Neural cell (in vitro differentiated cells): Measurements from ENCODE around the gene TAB3. TPM values are rescaled to one million over a fixed set of nuclear protein-coding genes. Genes with fewer than 3 reads are reported as not detected.

Experiments
- H2AFZ ChIP-seq: fragments of 200-600, 300-800 bp; sonication (generic), shearing (Covaris generic); 2 replicates; pipeline ENCODE4 v1.6.0; 2014; ENCODE audit warnings: low read depth, mild to moderate bottlenecking, antibody characterized with exemption, low read length, moderate library complexity
- H3F3A ChIP-seq: fragments of 200-600 bp; shearing (Covaris generic); 2 replicates; pipeline ENCODE4 v1.6.1; 2016; ENCODE audit warnings: mild to moderate bottlenecking, moderate library complexity, mixed read lengths, antibody characterized with exemption, low read length; ENCODE audit not compliant: insufficient read depth, poor library complexity, severe bottlenecking
- H3K27ac ChIP-seq: fragments of 200-600, 300-800 bp; sonication (generic), shearing (Covaris generic); 2 replicates; pipeline ENCODE4 v1.5.1; 2014; ENCODE audit warnings: mild to moderate bottlenecking, low read length, moderate library complexity
- H3K27me3 ChIP-seq: fragments of 300-800, 200-600 bp; sonication (generic), shearing (Covaris generic); 2 replicates; pipeline ENCODE4 v1.6.0; 2014; ENCODE audit warnings: mild to moderate bottlenecking, low read depth, low read length, moderate library complexity; ENCODE audit not compliant: insufficient read depth
- H3K36me3 ChIP-seq: fragments of 300-800, 200-600 bp; sonication (generic), shearing (Covaris generic); 2 replicates; pipeline ENCODE4 v1.5.1; 2014; ENCODE audit warnings: mild to moderate bottlenecking, antibody characterized with exemption, low read length, moderate library complexity; ENCODE audit not compliant: insufficient read depth
- H3K4me2 ChIP-seq: fragments of 300-800, 200-600 bp; sonication (generic), shearing (Covaris generic); 2 replicates; pipeline ENCODE4 v1.6.0; 2014; ENCODE audit warnings: mild to moderate bottlenecking, low read length
- H3K4me3 ChIP-seq: fragments of 300-800, 200-600 bp; sonication (generic), shearing (Covaris generic); 2 replicates; pipeline ENCODE4 v1.5.1; 2014; ENCODE audit warnings: mild to moderate bottlenecking, low read length, moderate library complexity
- H3K79me2 ChIP-seq: fragments of 200-600 bp; shearing (Covaris generic); replicated peaks from 2 replicates; pipeline ENCODE4 v1.6.0; 2014; ENCODE audit warnings: mild to moderate bottlenecking, low read length, moderate library complexity; ENCODE audit not compliant: insufficient read depth
- H3K9ac ChIP-seq: fragments of 300-800, 200-600 bp; sonication (generic), shearing (Covaris generic); 2 replicates; pipeline ENCODE4 v1.6.1; 2016; ENCODE audit warnings: mild to moderate bottlenecking, low read length, mixed read lengths
- H3K9me2 ChIP-seq: fragments of 200-600 bp; shearing (Covaris generic); 2 replicates; pipeline ENCODE4 v1.6.1; 2016; ENCODE audit warnings: mild to moderate bottlenecking, low read length, mixed read lengths; ENCODE audit not compliant: insufficient read depth
- H3K9me3 ChIP-seq: fragments of 200-600, 300-800 bp; sonication (generic), shearing (Covaris generic); 2 replicates; pipeline ENCODE4 v1.6.1; 2016; ENCODE audit warnings: mild to moderate bottlenecking, mixed run types, low read length, moderate library complexity, mixed read lengths
- H4K20me1 ChIP-seq: fragments of 200-600 bp; shearing (Covaris generic); 2 replicates; pipeline ENCODE4 v1.6.1; 2016; ENCODE audit warnings: mild to moderate bottlenecking, mixed run types; ENCODE audit not compliant: insufficient read depth
- CTCF ChIP-seq: fragments of 450-650 bp; IDR thresholded peaks from 2 replicates; pipeline ENCODE4 v1.5.1; 2014; ENCODE audit warnings: antibody characterized with exemption, mild to moderate bottlenecking, moderate library complexity; ENCODE audit not compliant: poor library complexity, severe bottlenecking
- EP300 ChIP-seq: fragments of 450-650 bp; conservative IDR thresholded peaks from 2 replicates; pipeline ENCODE4 v1.6.1; 2014; ENCODE audit warnings: antibody characterized with exemption, mild to moderate bottlenecking, moderate library complexity; ENCODE audit not compliant: poor library complexity, severe bottlenecking
- EZH2 ChIP-seq: fragments of 200-600, 300-800 bp; shearing (Covaris generic), sonication (generic); IDR thresholded peaks from 2 replicates; pipeline ENCODE4 v1.6.1; 2014; ENCODE audit warnings: antibody characterized with exemption, low read length, borderline replicate concordance, mild to moderate bottlenecking; ENCODE audit not compliant: insufficient read depth, poor library complexity, severe bottlenecking
- MXI1 ChIP-seq: fragments of 450-650 bp; conservative IDR thresholded peaks from 2 replicates; pipeline ENCODE4 v1.6.1; 2014; ENCODE audit warnings: antibody characterized with exemption, mild to moderate bottlenecking; ENCODE audit not compliant: poor library complexity, severe bottlenecking
- POLR2AphosphoS5 ChIP-seq: IDR thresholded peaks from 2 replicates; pipeline ENCODE4 v1.6.1; 2012
- RAD21 ChIP-seq: fragments of 450-650 bp; conservative IDR thresholded peaks from 2 replicates; pipeline ENCODE4 v1.6.1; 2014; ENCODE audit warnings: antibody characterized with exemption, mild to moderate bottlenecking, moderate library complexity
- REST ChIP-seq: IDR thresholded peaks from 2 replicates; pipeline ENCODE4 v1.6.1; 2012; ENCODE audit warnings: borderline replicate concordance
- SMC3 ChIP-seq: fragments of 450-650 bp; conservative IDR thresholded peaks from 2 replicates; pipeline ENCODE4 v1.6.1; 2014; ENCODE audit warnings: antibody characterized with exemption, mild to moderate bottlenecking, moderate library complexity; ENCODE audit not compliant: poor library complexity
- TAF1 ChIP-seq: IDR thresholded peaks from 2 replicates; pipeline ENCODE4 v1.6.1; 2012; ENCODE audit warnings: low read depth
- polyA plus RNA-seq: library from polyadenylated mRNA; depleted of rRNA; stranded (reverse); fragments of >200 nt; gene quantifications from 2 replicates; pipeline ENCODE4 v1.2.3, GENCODE V29; 2014

TAB3 gene
- polyA plus RNA-seq, 1 donor from 2014 or later, result 28.7 TPM

- H3K4me2 ChIP-seq, result no peak overlapping the region
- no peaks in the 10 kb centered on the region for H3K36me3 ChIP-seq
- H3K9me3 ChIP-seq, result no peaks in the 10 kb centered on the region
- H3F3A ChIP-seq, result no peaks in the 10 kb centered on the region
- H2AFZ ChIP-seq, result no peak overlapping the region
- no peaks in the 10 kb centered on the region for H3K9me2 ChIP-seq
- no peaks in the 10 kb centered on the region for H4K20me1 ChIP-seq
- peaks cover 16% of the 10 kb centered on the region for H3K79me2 ChIP-seq
- TF ChIP-seq REST, result no peak
- no peak overlapping the region for H3K4me3 ChIP-seq
- H3K27me3 ChIP-seq, result no peaks in the 10 kb centered on the region
- no peak overlapping the region for H3K27ac ChIP-seq
- H3K9ac ChIP-seq, result no peak overlapping the region
Observed at GRCh38 chrX:30883138-30883537, 5.9 kb downstream of the TAB3 start.

GRCh38 chrX:30881797-30882196 lies 7.3 kb downstream of the TAB3 start:
- H3K9me2 ChIP-seq, result no peaks in the 10 kb centered on the region
- H4K20me1 ChIP-seq, result no peaks in the 10 kb centered on the region
- no peak overlapping the region for H3K4me2 ChIP-seq
- H3F3A ChIP-seq, result no peaks in the 10 kb centered on the region
- no peaks in the 10 kb centered on the region for H3K9me3 ChIP-seq
- H2AFZ ChIP-seq, result no peak overlapping the region
- no peak overlapping the region for H3K27ac ChIP-seq
- no peaks in the 10 kb centered on the region for H3K36me3 ChIP-seq
- H3K4me3 ChIP-seq, result no peak overlapping the region
- peaks cover 9% of the 10 kb centered on the region for H3K79me2 ChIP-seq
- no peaks in the 10 kb centered on the region for H3K27me3 ChIP-seq
- no peak overlapping the region for H3K9ac ChIP-seq
- TF ChIP-seq CTCF, result no peak
- TF ChIP-seq EP300, result no peak
- TF ChIP-seq MXI1, result no peak
- TF ChIP-seq SMC3, result no peak
- TF ChIP-seq RAD21, result no peak
- no peak for TF ChIP-seq REST
- no peak for TF ChIP-seq TAF1
- TF ChIP-seq POLR2AphosphoS5, result no peak
- no peak for TF ChIP-seq EZH2
